HepG2 (cell line): ENCODE measurements around the gene VEZF1. TPM values are rescaled to one million over a fixed set of nuclear protein-coding genes. Genes with fewer than 3 reads are reported as not detected.

Experiments
- AKAP8 ChIP-seq: sonication (generic); formaldehyde crosslinking; IDR thresholded peaks from 2 replicates; pipeline ENCODE4 v1.5.1; 2020; ENCODE audit warnings: mild to moderate bottlenecking, missing genetic modification reagents
- FOXP1 ChIP-seq, 2 experiments: fragments of 450-650 bp in 1 of 2; IDR thresholded peaks; 2 replicates each; pipeline ENCODE4 v1.6.1; 2017 to 2018; ENCODE audit warnings: antibody characterized with exemption in 1 of 2
- ISX ChIP-seq: sonication (generic); formaldehyde crosslinking; conservative IDR thresholded peaks from 2 replicates; pipeline ENCODE4 v1.5.0; 2020; ENCODE audit warnings: missing genetic modification reagents
- KAT2B ChIP-seq: fragments of 150-350 bp; IDR thresholded peaks from 2 replicates; pipeline ENCODE4 v1.6.1; 2014; ENCODE audit warnings: low read depth, low read length, borderline replicate concordance
- MAF1 ChIP-seq: sonication (generic); formaldehyde crosslinking; IDR thresholded peaks from 2 replicates; pipeline ENCODE4 v1.5.0; 2020; ENCODE audit warnings: missing genetic modification reagents, borderline replicate concordance
- MLLT10 ChIP-seq: sonication (generic); formaldehyde crosslinking; IDR thresholded peaks from 2 replicates; pipeline ENCODE4 v1.4.0; 2020; ENCODE audit warnings: missing genetic modification reagents
- MXD4 ChIP-seq: IDR thresholded peaks from 2 replicates; pipeline ENCODE4 v1.6.1; 2016; ENCODE audit warnings: mild to moderate bottlenecking, missing biosample characterization, missing genetic modification reagents
- MXI1 ChIP-seq: IDR thresholded peaks from 3 replicates; pipeline ENCODE4 v1.6.1; 2012; ENCODE audit warnings: low read depth, low read length, inconsistent platforms, borderline replicate concordance
- PLRG1 ChIP-seq: fragments of 450-650 bp; conservative IDR thresholded peaks from 2 replicates; pipeline ENCODE4 v1.6.1; 2016
- SP1 ChIP-seq, 2 experiments: fragments of 450-650 bp in 1 of 2; sonication (generic) in 1 of 2; formaldehyde crosslinking in 1 of 2; IDR thresholded peaks; 2 replicates each; pipeline versions ENCODE4 v1.4.0 to v1.6.1; 2016 to 2020; ENCODE audit warnings: missing genetic modification reagents in 1 of 2
- SP4 ChIP-seq: sonication (generic); formaldehyde crosslinking; IDR thresholded peaks from 2 replicates; pipeline ENCODE4 v1.8.1; 2023; ENCODE audit warnings: mild to moderate bottlenecking, missing genetic modification reagents
- TOE1 ChIP-seq: sonication (generic); formaldehyde crosslinking; IDR thresholded peaks from 2 replicates; pipeline ENCODE4 v1.4.0; 2020; ENCODE audit warnings: mild to moderate bottlenecking, missing genetic modification reagents
- ZFP82 ChIP-seq: sonication (generic); formaldehyde crosslinking; IDR thresholded peaks from 2 replicates; pipeline ENCODE4 v1.5.1; 2020; ENCODE audit warnings: mild to moderate bottlenecking, missing genetic modification reagents, borderline replicate concordance
- ZNF224 ChIP-seq: sonication (generic); formaldehyde crosslinking; IDR thresholded peaks from 2 replicates; pipeline ENCODE4 v1.5.0; 2020; ENCODE audit warnings: mild to moderate bottlenecking, missing genetic modification reagents
- ZNF251 ChIP-seq: sonication (generic); formaldehyde crosslinking; IDR thresholded peaks from 2 replicates; pipeline ENCODE4 v1.9.0; 2021; ENCODE audit warnings: mild to moderate bottlenecking, missing genetic modification reagents
- ZNF3 ChIP-seq: IDR thresholded peaks from 2 replicates; pipeline ENCODE4 v1.7.0; 2017; ENCODE audit warnings: inconsistent platforms
- ZNF776 ChIP-seq: sonication (generic); formaldehyde crosslinking; IDR thresholded peaks from 2 replicates; pipeline ENCODE4 v1.4.0; 2020; ENCODE audit warnings: mild to moderate bottlenecking, missing genetic modification reagents
- ZNF780A ChIP-seq: sonication (generic); formaldehyde crosslinking; IDR thresholded peaks from 2 replicates; pipeline ENCODE4 v1.8.0; 2022; ENCODE audit warnings: mild to moderate bottlenecking, missing genetic modification reagents, moderate library complexity
- polyA plus RNA-seq, 8 experiments: library from polyadenylated mRNA; depleted of rRNA in 3 of 8; stranded (reverse) in 7 of 8; unstranded in 1 of 8; fragments of >200 nt; fragmentation: Illumina TruSeq in 4 of 8; extraction: Trizol in 4 of 8; gene quantifications; 2 replicates each; pipeline versions ENCODE4 v1.2.1 to v1.2.3, GENCODE V29; 2011 to 2016; ENCODE audit warnings: low read depth in 4 of 8, missing spikeins in 1 of 8, mixed read lengths in 1 of 8; ENCODE audit not compliant: insufficient read depth in 1 of 8
- total RNA-seq, 5 experiments: library from RNA; depleted of rRNA; stranded (reverse); fragments of >200 nt; fragmentation: Illumina TruSeq; extraction: Trizol; gene quantifications; 2 replicates each; pipeline ENCODE4 v1.2.3, GENCODE V29; 2016; ENCODE audit warnings: low read depth in 1 of 5
- TF ChIP-seq, protein P1 (sequence below): sonication (generic); formaldehyde crosslinking; IDR thresholded peaks from 2 replicates; pipeline ENCODE4 v1.4.0; 2020; ENCODE audit warnings: mild to moderate bottlenecking, missing genetic modification reagents, borderline replicate concordance
- TF ChIP-seq, protein P2 (sequence below): sonication (generic); formaldehyde crosslinking; IDR thresholded peaks from 2 replicates; pipeline ENCODE4 v1.4.0; 2020; ENCODE audit warnings: missing genetic modification reagents, borderline replicate concordance
- TF ChIP-seq, protein P3 (sequence below): sonication (generic); formaldehyde crosslinking; IDR thresholded peaks from 2 replicates; pipeline ENCODE4 v1.5.1; 2020; ENCODE audit warnings: mild to moderate bottlenecking, missing genetic modification reagents, borderline replicate concordance
- TF ChIP-seq, protein P4 (sequence below): sonication (generic); formaldehyde crosslinking; IDR thresholded peaks from 2 replicates; pipeline ENCODE4 v1.8.0; 2022; ENCODE audit warnings: missing genetic modification reagents, low read depth, mild to moderate bottlenecking, borderline replicate concordance

VEZF1 gene
- total and polyA plus RNA-seq, 2 of the 13 experiments (the other 11 are each of a cell fraction or from before 2014, with no cell fraction given) = 45.9 to 49.7 TPM

DNA sequence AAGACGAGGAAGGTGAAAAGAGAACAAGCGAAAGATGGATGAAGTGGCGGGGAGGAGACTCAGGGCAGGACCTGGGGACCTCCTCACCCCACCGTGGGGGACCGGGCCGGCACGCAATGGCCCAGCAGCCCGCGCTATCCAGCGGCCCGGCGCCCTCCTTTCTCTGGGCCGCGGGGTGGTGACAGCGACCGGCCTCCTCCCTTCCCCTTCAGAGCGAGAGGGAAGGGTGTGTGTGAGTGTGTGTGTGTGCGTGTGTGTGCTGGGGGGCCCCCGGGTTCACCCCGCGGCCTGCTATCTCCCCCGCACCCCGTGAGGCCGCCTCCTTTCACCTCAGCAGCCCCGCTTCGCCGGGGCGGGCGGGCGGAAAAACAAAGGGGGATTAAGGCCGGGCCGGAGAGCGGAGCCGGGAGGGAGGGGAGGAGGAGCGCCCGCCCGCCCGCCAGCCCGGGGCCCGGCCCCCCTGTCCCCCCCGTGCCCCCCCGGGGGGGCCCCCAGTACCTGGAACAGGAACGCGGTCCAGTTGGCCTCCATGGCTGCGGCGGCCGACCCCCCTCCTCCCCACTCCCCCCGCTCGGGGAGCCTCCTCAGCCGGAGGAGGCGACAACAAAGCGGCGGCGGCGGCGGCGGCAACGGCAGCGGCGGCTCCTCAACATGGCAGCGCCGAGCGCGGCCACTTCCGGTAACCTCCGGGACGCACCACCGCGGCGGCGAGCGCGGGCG is at the start of gene VEZF1 (continued):
- TF ChIP-seq, protein P1, sequence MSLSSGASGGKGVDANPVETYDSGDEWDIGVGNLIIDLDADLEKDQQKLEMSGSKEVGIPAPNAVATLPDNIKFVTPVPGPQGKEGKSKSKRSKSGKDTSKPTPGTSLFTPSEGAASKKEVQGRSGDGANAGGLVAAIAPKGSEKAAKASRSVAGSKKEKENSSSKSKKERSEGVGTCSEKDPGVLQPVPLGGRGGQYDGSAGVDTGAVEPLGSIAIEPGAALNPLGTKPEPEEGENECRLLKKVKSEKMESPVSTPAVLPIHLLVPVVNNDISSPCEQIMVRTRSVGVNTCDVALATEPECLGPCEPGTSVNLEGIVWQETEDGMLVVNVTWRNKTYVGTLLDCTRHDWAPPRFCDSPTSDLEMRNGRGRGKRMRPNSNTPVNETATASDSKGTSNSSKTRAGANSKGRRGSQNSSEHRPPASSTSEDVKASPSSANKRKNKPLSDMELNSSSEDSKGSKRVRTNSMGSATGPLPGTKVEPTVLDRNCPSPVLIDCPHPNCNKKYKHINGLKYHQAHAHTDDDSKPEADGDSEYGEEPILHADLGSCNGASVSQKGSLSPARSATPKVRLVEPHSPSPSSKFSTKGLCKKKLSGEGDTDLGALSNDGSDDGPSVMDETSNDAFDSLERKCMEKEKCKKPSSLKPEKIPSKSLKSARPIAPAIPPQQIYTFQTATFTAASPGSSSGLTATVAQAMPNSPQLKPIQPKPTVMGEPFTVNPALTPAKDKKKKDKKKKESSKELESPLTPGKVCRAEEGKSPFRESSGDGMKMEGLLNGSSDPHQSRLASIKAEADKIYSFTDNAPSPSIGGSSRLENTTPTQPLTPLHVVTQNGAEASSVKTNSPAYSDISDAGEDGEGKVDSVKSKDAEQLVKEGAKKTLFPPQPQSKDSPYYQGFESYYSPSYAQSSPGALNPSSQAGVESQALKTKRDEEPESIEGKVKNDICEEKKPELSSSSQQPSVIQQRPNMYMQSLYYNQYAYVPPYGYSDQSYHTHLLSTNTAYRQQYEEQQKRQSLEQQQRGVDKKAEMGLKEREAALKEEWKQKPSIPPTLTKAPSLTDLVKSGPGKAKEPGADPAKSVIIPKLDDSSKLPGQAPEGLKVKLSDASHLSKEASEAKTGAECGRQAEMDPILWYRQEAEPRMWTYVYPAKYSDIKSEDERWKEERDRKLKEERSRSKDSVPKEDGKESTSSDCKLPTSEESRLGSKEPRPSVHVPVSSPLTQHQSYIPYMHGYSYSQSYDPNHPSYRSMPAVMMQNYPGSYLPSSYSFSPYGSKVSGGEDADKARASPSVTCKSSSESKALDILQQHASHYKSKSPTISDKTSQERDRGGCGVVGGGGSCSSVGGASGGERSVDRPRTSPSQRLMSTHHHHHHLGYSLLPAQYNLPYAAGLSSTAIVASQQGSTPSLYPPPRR (CRISPR knock-in tag) = no peak
- TF ChIP-seq, protein P2, sequence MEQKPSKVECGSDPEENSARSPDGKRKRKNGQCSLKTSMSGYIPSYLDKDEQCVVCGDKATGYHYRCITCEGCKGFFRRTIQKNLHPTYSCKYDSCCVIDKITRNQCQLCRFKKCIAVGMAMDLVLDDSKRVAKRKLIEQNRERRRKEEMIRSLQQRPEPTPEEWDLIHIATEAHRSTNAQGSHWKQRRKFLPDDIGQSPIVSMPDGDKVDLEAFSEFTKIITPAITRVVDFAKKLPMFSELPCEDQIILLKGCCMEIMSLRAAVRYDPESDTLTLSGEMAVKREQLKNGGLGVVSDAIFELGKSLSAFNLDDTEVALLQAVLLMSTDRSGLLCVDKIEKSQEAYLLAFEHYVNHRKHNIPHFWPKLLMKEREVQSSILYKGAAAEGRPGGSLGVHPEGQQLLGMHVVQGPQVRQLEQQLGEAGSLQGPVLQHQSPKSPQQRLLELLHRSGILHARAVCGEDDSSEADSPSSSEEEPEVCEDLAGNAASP = no peak
- TF ChIP-seq KAT2B (no peak), ZNF776 (CRISPR knock-in tag) (no peak), ISX (CRISPR knock-in tag) (no peak), MLLT10 (CRISPR knock-in tag) (no peak), ZNF780A (CRISPR knock-in tag) (no peak), ZNF3 (no peak), MAF1 (no peak), MXI1 (0 out of 3 replicates have a peak, but pooled peaks have one; percentile 14), SP4 (CRISPR knock-in tag) (no peak; the same call in 1 of the 2 replicates), FOXP1 (IDR thresholded peaks at IDR 0.05) (no peak), FOXP1 (CRISPR knock-in tag; IDR thresholded peaks at IDR 0.05) (no peak), AKAP8 (no peak), ZNF224 (CRISPR knock-in tag) (no peak), ZNF251 (no peak), TOE1 (CRISPR knock-in tag) (no peak), MXD4 (no peak), SP1 (IDR thresholded peaks at IDR 0.05) (no peak), SP1 (CRISPR knock-in tag; IDR thresholded peaks at IDR 0.05) (no peak), ZFP82 (CRISPR knock-in tag) (peak; percentile 66; the same call in 1 of the 2 replicates), PLRG1 (no peak)
- TF ChIP-seq, protein P3, sequence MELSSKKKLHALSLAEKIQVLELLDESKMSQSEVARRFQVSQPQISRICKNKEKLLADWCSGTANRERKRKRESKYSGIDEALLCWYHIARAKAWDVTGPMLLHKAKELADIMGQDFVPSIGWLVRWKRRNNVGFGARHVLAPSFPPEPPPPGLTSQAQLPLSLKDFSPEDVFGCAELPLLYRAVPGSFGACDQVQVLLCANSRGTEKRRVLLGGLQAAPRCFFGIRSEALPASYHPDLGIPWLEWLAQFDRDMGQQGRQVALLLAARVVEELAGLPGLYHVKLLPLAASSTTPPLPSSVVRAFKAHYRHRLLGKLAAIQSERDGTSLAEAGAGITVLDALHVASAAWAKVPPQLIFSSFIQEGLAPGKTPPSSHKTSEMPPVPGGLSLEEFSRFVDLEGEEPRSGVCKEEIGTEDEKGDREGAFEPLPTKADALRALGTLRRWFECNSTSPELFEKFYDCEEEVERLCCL (CRISPR knock-in tag) = no peak
- TF ChIP-seq, protein P4, sequence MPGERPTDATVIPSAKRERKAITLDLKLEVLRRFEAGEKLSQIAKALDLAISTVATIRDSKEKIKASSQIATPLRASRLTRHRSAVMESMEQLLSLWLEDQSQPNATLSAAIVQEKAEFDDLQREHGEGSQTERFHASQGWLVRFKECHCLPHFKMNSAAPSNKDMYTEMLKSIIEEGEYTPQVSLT = no peak
